ENCODE measurements around the gene IGF1.

The IGF1 gene

GRCh38 chr12:102429211-102430154 is 50.9 kb downstream of the IGF1 start:
- no peak for DNase-seq (ENCODE audit: low read depth, low spot score)

GRCh38 chr12:102427543-102427941 is 52.8 kb downstream of the IGF1 start:
- no peak for DNase-seq (ENCODE audit: low read depth, low spot score)

- DNase-seq (ENCODE audit: low read depth, low spot score) = no peak
These were observed 53.5 kb downstream of the IGF1 start for GRCh38 chr12:102426599-102427542.

- DNase-seq (ENCODE audit: low read depth, low spot score) = no peak
These were observed 55.0 kb downstream of the IGF1 start for GRCh38 chr12:102425109-102426039.

GRCh38 chr12:102423462-102423861 is 56.9 kb downstream of the IGF1 start:
- no peak for DNase-seq (ENCODE audit: low read depth, low spot score)

GRCh38 chr12:102421802-102422583 is 58.4 kb downstream of the IGF1 start:
- no peak for DNase-seq (ENCODE audit: low read depth, low spot score)

GRCh38 chr12:102419094-102419764 is 61.1 kb downstream of the IGF1 start:
- no peak for DNase-seq (ENCODE audit: low read depth, low spot score)

- DNase-seq (ENCODE audit: low read depth, low spot score) = no peak
These were observed 63.3 kb downstream of the IGF1 start for GRCh38 chr12:102417055-102417454.

- no peak for DNase-seq (ENCODE audit: low read depth, low spot score)
These were observed 64.8 kb downstream of the IGF1 start for GRCh38 chr12:102415515-102415914.

GRCh38 chr12:102413396-102413795 is 67.0 kb downstream of the IGF1 start:
- no peak for DNase-seq (ENCODE audit: low read depth, low spot score)

GRCh38 chr12:102410511-102410910 is 69.9 kb downstream of the IGF1 start:
- DNase-seq (ENCODE audit: low read depth, low spot score) = no peak

GRCh38 chr12:102408487-102409297 is 71.7 kb downstream of the IGF1 start:
- no peak for DNase-seq (ENCODE audit: low read depth, low spot score)

- DNase-seq (ENCODE audit: low read depth, low spot score) = no peak
These were observed 72.4 kb downstream of the IGF1 start for GRCh38 chr12:102407776-102408486.

- no peak for DNase-seq (ENCODE audit: low read depth, low spot score)
These were observed 74.3 kb downstream of the IGF1 start for GRCh38 chr12:102406033-102406584.

- DNase-seq (ENCODE audit: low read depth, low spot score) = no peak
These were observed 79.3 kb downstream of the IGF1 start for GRCh38 chr12:102401087-102401486.

GRCh38 chr12:102399653-102400052 is 80.7 kb downstream of the IGF1 start:
- DNase-seq (ENCODE audit: low read depth, low spot score) = no peak

GRCh38 chr12:102396276-102396675 is 84.1 kb downstream of the IGF1 start:
- DNase-seq (ENCODE audit: low read depth, low spot score) = no peak

GRCh38 chr12:102394200-102394599 is 86.2 kb downstream of the IGF1 start:
- no peak for DNase-seq (ENCODE audit: low read depth, low spot score)

Data from iPS DF 19.7 (cell line).